ENCODE data around the gene CA5A.

DNA sequence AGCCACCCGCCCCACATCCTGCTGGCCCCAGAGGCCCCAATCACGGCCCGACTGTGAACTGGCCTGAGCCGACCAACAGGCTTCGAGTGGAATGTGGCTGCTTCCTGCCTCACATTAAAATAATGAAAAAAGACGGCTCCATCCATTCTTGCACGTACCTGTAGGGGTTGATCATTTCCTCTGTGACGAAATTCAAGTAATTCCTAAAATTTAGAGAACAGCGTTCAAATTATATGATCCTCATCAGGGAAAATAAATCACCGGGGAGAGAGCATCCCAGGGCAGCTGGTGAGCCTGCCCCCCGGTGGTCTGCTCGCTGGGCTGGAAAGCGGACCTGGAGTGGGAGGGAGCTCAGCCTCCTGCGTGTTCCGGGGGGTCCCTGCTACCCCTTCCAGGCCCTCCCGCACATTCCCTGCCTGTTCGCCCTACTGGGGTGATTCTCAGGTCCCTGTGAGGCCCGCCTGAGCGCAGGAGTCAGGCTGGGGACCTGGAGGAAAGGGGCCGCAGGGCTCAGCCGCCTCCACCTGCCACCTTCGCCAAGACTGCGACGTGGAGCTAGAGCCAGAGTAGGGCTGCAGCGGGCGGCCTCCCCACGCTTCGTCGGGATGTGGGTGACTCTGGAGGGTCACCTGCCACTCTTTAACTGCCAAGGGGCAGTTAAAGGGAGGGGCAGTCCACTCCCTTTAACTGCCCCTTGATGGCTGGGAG, 95.9 kb downstream of the CA5A start:
- no peak for TF ChIP-seq EZH2phosphoT487 (IDR thresholded peaks at IDR 0.05; ENCODE audit: borderline replicate concordance)
- TF ChIP-seq RAD21 (IDR thresholded peaks at IDR 0.05; ENCODE audit: low read depth) = no peak
